ENCODE measurements around the gene SMYD3.
A peak's percentile ranks its signal among the peaks of the same experiment; 100 is the strongest.

SMYD3 gene

DNA sequence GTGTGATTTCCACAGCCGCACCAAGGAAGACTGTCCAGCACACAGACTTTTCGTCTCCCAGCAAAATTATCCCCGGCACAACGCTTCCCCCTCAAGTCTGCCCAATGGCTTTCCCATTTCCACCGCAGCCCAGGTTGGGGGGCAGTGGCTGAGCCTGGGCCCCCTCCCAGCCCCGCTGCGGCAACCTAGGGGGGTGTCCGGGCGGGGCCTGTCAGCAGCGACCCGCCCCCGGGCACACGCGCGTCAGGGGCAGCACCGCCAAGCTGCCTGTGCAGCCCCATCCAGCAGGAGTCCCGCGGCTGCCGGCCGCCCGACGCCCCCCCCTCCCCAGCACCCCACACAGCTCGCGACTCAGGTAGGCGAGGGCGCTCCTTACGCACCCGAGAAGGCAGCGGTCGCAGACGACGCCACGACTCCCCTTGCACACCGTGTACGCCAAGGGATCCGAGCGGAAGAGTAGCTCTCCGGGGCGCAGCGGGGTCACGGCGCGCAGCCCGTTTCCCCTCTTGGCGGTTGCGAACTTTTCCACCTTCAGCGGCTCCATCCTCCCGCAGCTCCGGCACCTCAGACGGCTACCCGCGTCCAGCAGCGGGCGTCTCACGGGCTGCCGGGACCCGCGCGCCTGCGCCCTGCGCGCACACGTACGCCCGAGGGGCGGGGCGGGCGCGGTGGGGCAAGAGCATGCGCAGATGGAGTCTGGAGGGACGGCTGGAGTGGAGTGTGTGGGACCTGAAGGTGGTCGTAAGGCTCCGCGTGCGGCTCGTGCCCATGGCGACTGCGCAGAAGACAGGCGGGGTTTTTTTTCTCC lies at the start of gene SMYD3:
Gene SMYD3, minus strand, starts transcription at position 606 of the 808 bp plus-strand sequence.
- peak; percentile 91 for DNase-seq

DNA sequence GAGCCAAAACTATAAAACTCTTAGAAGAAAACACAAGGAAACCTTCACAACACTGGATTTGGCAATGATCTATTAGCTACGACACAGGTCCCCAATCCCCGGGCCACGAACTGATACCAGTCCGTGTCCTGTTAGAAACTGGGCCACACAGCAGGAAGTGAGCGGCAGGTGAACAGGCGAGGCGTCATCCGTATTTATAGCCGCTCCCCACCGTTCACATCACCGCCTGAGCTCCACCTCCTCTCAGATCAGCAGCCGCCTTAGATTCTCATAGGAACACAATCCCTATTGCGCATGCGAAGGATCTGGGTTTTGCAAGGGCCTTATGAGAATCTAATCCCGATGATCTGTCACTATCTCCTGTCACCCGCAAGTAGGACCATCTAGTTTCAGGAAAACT lies 47.1 kb upstream of the SMYD3 start:
- no peak for DNase-seq

DNA sequence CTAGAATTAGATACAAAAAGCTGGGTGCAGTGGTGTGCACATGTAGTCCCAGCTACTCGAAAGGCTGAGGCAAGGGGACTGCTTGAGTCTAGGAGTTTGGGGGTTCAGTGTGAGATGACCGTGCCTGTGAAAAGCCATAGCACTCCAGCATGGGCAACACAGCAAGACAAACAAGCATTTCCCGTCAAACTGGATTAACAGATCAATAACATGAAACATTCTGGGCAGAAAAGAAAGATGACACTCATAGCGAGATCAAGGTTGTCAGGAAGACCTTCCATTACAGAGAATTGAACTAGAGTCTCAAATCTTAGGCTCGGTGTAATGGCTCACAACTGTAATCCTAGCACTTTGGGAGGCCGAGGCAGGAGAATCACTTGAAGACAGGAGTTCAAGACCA lies 45.0 kb upstream of the SMYD3 start:
- DNase-seq, result no peak

DNA sequence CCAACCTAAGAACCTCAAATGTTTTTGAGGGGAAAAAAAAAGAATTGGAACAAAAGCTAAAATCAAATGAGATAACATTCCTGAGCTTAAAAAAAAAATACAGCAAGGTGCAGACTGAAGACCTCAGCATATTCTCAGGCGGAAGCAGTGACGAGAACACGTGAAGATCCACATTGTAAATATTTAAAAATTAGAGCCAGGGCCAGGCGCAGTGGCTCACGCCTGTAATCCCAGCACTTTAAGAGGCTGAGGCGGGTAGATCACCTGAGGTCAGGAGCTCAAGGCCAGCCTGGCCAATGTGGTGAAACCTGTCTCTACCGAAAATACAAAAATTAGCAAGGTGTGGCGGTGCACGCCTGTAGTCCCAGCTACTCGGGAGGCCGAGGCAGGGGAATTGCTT lies 43.3 kb upstream of the SMYD3 start:
- no peak for DNase-seq

DNA sequence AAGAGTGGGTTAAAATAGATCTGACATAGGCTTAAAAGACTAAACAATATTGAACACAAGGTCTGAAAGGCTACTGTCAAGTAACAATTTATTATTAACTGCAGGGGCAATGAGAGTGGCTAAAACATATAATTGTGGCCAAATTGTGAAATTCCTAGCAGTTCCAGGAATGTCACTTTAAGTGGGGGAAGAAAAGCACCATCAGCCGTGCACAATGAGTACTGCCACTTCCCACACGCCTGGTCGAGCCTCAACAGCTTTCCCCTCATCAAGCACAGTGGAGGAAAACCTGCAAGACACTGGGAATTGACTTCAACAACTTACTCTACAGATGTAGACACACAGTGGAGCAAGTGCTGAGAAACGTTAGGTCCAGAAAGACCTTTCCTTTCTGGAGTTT lies 42.6 kb upstream of the SMYD3 start:
- no peak for DNase-seq

DNA sequence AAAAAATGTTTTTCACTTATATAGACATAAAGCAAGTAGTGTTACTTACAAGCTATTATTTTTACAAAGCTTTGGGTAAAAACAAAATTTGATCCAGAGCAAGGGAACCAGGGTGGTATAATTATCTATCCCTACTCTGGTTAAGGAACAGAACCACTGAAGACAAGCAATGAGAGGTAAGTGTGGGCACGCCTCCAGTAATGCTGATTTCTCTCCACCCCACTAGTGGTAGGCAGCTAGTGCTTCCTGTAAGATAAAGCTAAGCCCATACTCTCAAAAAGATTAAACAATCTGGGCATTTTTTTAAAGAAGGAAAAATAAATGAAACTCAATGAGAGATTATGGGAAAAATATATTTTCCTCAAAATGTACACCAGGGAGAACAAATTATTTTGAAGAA lies 36.9 kb upstream of the SMYD3 start:
- DNase-seq, result no peak

DNA sequence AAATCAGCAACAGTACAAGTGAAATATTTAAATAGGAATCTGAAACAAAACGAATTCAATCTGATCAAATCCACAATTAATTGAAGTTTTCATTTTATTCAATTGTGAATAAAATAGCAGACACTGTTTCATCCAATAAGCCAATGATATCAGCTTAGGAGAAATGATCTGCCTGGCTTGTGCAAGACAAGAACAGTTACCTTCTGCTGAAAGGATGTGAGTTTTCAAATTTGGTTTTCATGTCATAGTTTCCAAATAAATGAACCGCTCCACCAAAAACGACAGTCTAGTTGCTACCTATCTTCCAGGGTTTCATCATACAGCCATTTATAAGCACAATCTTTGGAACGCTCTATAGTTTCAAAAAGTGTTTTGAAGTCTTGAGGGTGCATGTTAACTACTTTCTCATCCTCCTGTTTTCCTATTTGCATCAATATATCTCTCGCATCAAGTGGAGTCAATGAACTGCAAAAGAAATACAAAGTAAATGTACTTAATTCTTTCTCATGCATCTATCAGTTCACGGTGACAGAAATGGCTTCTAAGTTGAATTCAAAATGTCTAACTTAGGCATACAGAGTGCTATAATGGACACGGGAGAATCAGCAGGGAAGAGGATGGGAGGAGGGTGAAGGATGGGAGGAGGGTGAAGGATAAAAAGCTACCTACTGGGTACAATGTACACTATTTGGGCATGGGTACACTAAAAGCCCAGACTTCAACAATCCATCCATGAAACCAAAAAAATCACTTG lies 33.8 kb upstream of the SMYD3 start:
- no peak for DNase-seq

DNA sequence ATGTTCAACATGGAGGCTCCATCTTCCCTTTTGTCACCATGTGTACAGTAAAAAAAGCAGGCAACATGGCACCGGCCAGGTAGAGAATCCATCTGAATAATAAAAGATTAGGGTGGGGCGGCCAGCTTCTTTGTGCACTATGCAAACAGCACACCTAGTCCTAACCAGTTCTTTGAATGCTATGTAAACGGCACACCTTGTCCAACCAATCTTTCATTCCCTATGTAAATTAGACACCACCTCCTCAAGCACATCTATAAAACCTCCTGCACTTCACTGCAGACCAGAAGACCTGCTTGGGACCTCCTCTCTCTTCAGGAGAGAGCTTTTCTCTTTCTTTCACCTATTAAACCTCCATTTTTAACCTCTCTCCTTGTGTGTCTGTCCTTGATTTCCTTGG lies 30.8 kb upstream of the SMYD3 start:
- no peak for DNase-seq

DNA sequence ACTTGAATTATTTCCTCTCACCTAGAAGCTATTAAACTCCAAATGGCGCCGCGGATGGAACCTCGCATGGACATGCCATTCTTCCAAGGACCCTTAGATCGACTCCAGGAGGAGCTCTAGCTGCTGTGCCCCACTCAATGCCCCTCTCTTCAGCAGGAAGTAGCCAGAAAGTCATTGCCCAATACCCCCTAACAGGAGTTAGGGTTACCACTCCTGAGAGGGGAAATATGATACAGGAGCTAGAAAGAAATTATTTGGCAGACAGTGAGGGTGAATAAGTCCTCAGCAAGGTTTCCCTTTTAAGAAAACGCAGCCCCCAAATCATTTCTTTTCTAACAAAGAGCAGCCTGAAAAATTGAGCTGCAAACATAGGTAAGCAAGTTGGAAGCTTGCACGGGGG lies 30.4 kb upstream of the SMYD3 start:
- DNase-seq, result no peak

DNA sequence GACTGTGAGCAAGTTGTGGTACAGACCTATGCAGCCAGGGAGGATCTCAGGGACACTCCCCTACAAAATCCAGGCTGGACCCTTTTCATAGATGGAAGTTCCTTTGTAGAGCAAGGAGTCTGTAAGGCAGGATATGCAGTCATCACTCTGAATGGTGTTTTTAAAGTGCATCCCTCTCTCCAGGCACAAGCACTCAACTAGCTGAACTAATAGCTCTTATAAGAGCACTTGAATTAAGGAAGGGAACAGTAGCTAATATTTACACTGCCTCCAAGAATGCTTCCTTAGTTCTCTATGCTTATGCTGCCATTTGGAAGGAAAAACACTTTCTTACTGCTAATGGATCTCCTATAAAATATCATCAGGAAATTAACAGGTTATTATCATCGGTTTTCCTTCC lies 27.0 kb upstream of the SMYD3 start:
- no peak for DNase-seq

DNA sequence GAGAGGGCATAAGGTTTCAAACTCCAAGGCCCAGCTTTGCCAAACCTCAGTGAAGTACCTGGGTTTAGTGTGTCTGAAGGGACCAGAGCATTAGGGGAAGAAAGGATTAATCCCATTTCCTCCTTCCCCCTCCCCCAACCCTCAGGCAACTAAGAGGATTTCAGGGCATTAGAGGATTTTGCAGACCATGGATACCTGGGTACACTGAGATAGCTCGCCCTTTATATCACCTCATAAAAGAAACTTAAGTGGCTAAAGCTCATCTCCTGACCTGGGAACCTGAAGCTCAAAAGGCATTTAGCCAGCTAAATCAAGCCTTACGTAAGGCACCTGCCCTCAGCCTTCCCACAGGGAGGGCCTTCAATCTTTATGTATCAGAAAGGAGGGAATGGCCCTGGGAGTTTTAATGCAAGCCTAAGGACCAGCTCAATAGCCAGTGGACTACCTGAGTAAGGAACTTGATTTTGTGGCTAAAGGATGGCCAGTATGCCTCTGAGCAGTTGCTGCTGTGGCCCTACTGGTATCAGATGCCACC lies 26.4 kb upstream of the SMYD3 start:
- DNase-seq, result no peak

DNA sequence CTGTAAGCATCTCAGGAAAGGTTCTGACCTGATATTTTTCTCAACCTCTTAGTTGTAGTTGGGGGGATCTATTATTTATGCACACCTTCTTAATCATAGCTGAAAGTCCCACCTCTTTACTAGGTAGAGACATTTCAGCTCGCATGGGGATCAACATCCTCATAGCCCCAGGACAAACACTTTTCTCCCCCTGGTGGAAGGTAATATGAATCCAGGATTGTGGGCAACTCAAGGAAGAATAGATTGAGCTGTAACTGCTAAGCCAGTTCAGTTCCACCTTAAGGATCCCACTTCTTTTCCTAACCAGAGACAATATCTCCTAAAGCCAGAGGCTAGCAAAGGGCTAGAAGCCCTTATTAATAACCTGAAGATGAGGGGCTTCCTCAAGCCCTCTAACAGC lies 25.4 kb upstream of the SMYD3 start:
- DNase-seq, result no peak

DNA sequence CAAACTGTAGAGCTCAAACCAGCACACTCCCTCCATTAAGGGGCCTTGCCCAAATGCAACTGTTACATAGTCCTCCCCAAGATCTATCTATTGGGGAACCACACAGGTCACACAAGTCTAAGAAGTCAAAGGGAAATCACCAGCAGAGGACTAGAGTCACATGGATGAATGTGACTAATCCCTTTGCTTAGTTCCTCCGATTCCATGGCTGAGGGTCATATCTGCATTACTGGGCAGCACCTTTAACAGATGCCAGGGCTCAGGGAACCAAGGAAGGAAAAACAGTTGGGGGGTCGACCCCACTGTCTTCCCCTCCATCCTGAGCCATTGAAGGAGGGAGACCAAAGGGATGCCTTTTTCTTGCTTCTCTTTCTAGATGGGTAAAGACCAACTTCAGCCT lies 23.4 kb upstream of the SMYD3 start:
- no peak for DNase-seq

DNA sequence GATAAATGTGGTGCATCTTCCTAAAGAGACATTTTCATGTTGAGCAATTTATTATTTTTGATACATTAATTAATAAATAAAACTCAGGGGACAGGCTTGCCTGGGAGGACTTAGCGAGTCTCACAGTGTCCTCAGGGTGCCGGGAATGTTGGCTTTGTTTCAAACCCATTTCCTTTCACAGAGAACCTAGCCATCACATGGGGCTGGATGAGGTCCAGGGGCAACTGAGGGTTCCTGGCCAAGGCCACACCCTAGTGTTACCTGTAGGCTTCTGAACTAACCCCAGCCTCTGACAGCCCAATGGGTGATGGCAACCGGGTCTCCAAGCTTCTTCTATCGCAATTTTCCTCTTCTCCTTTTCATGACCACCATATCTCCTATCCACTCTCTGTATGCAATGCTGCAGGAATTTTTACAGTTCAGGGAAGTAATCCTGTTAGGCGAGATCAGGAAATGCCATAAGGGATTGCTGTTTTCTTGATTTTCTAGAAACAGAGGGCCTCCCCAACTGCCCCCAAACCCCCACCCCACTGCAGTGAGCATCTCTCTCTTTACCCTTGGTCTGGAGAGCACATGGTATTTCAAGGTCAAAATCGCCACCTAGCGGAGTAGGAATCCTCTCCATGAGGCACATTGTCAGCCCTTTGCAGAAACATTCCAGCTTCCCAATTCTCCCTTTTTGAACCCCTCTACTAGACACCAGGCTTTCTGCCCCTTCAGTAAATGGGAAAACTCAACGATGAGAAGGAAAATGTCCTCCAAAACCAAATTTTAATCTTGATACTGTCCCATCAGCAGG lies 22.1 kb upstream of the SMYD3 start:
- no peak for DNase-seq

DNA sequence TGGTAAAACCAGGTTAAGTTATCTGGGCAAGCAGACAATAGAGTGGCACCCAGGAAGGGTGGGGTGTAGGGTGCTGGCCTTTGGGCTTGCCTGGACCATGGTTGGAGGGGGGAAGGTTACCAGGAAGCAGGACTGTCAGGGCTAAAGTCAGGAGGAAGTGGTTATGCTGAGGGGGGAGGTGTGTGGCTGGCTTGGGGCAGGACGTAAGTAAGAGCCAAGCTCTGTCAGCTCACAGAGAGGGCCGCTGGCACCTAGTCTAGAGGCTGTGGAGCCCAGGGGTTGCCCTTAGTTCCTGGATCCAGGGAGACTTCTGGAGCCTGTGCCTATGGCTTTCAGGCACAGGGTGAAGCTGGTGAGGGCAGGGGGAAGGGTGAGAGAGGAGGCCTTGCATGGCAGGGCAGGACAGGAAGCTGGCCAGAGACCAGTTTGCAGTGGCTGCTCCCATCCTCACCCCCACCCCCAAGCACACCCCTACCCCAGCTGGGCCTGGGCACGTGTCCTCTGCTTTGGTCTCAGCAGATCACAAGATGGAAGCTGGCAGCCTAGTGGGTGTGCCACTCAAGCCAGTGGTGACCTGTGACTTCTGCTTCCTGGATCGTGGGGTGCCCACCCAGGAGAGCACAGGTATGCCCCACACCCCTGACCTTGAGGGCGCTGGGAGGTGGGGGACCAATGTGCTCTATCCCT lies 20.5 kb upstream of the SMYD3 start:
- DNase-seq, result no peak

DNA sequence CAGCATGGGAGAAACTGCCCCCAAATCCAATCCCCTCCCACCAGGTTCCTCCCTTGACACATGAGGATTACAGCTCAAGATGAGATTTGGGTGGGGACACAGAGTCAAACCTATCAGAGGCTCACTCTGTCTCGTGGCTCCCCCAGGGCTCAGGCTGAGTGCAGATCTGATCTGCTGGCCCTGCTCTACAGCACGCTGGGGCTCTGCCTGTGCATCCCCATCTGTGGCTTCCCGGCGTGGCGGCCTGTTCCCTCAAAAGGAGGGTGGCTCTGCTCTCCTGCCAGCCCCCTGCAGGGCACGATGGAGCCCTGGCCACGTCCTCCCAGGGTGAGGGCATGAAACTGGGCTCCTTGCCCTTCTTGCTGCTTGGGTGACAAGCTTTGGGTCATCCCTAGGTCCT lies 19.8 kb upstream of the SMYD3 start:
- no peak for DNase-seq

DNA sequence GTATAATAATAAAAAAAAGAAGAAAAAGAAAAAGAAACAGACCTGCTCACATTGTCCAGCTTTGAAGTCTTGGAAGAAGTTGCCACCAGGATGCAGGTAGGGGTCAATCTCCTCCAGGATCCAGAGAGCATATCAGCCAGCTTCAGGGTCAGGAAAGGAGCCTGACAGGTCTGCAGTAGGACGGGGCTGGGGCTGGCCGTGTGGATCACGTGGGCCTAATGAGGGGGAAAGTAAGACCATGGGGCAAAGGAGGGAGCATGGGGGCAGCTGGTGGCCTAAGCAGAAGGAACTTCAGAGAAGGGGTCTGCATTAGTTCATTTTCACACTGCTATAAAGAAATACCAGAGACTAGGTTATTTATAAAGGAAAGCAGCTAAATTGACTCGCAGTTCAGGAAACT lies 19.3 kb upstream of the SMYD3 start:
- no peak for DNase-seq

DNA sequence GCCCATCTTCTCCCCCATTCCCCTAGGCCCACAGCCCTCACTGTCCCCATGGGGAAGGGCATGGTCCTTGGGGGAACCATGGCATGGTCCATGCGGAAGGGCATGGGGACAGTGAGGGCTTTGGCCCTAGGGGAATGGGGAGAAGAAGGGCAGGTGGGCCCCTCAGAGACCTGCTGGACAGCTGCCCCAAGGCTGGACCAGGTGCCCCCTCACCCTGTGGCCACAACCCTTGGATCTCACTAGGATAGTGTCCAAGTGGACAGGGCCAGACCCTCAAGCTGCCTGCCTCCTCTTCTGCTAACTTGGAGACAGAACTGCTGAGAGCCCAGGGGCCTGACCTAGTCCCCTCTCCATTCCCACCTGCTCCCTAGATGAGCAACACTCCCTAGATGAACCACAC lies 12.4 kb upstream of the SMYD3 start:
- no peak for DNase-seq

DNA sequence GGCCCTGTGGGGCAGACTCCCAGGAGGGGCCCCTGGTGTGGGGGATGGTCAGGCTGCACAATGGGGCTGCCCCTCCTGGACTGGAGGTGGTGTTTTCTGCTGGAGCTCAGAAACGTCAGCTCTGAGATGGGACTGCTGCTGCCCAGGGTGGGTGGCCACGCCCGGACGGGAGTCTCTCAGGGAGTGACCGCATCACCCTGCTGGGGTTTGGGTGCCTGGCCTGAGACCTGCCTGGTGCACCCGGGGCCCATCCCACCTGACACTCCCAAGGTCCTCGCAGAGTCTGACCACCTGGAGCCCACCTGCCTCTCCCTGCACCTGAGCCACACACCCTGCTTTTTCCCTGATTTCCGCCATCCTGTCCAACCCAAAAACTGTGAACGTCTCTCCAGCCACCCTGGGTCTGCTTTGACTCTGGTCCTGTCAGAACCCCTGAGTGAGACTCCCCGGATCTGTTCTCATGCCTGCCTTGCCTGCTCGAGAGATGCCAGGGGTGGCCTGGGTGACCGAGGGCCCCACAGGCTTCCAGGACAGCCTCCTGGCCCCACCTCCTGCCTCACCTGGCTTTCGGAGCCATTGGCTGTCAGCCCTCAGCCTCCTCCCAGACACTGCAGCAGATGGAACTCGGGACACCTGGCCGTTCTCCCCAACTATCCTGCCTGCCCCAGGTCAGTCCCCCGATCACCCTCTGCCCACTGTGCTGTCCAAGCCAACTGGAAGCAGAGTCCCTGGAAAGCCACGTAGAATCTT lies 11.6 kb upstream of the SMYD3 start:
- DNase-seq, result no peak

DNA sequence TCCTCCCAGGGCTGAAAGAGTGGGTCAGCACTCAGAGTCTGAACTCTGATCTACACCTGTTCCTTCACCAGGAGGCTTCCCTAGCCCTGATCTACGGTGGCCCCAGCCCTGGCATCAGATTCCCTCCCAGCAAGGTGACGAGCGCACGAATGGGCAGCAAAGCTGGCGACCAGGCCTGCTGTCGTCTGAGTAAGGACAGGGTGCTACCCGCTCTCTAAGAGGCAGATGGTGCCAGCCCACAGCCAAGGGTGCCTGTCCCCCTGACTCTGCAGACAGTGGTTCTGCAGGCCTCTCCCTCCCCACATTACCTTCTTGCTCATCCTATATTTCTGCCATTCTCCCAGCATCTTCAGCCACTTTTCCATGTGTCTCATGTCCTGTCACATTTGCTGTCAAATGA lies 10.3 kb upstream of the SMYD3 start:
- no peak for DNase-seq

DNA sequence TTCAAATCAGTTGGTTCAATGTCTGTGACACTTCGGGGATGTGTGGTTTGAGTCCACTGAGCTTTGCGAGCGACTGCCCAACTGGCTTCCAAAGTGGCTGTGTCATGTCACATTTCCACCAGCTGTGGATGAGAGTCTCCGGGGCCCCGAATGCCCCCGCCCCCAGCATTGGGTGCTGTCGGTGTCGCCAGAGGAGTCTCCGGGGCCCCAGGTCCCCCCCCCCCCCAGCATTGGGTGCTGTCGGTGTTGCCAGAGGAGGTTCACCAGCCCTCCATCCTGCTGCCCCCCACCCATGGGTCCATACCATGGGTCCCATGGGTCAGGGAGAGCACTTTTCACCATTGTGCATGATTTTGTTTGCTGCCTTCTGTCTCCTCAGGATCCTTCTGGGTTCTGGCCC lies 9.0 kb upstream of the SMYD3 start:
- no peak for DNase-seq

DNA sequence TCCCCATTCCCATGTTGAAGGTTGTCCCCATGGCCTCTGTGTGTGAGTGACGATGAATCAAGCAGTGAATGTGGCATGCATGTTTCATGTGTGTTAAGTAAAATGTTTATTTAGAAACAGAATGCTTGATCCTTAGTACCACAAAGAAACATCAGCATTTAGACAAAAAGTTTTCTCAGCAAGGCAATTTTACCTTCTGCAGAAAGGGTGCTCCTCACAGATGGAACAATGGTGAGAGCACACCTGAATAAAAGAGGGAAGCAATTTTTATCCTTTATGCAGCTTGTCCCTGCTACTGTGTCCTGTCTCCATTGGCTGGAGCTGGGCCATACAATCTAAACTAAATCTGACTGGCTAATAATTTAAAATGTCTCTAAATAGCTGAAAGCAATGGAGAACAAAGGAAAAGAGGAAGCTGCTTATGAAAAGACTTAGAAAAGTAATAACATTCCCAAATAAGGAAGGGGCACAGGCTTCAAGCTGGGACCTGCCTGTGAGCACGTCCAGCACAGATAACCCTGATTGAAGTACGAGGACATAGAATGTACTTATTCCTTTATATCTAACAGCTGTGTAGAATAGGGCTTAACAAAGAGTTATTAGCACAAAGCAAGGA lies 8.4 kb upstream of the SMYD3 start:
- no peak for DNase-seq

Data from femur (tissue), 1 donor.